HG03558 (cell line): ENCODE measurements around the gene NLGN4Y.

Experiments used
- ATAC-seq: cut with Tn5 transposase; IDR thresholded peaks from one replicate; pipeline ENCODE4 v1.9.1; 2021; ENCODE audit warnings: moderate number of reproducible peaks; ENCODE audit not compliant: unreplicated experiment; ENCODE audit errors: extremely low read depth

Gene NLGN4Y

DNA sequence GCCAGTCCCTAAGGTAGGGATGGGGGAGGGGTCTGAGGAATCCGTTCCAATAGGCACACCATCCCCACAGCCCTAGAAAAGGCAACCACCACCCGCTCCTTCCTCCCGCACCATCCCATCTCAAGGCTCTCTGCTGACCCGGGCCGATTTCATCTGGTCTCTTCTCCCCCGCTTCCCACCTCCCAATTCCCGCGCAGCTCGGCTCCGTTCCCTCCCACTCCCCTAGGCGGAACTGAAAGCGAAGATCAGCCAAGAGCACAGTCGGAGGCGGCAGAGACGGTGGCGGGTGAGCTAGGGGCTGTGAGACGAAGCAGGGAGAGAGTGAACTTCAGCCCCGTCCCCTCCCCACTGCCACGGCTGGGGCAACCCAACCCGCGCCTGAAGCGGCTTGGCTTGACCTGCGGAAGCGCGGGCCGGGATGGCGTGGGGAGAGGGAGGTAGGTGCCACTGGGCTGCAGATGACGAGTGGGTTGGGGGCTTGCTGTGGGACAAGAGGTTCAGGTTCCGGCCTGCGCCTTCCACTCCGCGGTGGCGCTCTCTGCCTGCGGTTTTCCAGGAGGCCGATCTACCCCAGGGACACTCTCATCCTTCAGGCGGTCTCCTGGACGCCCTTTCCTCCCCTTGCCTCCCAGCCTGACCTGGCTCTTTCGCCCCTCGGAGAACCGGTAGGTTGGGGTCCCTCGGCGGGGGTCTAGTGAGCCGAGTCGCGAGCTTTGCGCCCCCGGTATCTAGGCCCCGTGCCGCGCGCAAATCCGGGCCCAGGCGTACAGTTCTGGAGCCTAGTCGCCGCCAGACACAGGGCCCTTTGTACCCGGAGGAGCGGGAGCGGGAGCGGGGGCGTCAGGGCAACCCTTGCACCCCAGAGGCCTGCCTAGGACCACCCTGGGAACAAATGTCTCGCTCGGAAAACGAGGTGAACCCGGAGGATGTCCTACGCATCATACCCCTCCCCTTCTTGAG lies at the start of gene NLGN4Y:
Gene NLGN4Y (plus strand): TSS at position 258 of the 960 bp plus-strand sequence. CDS start 97,591 bp downstream, outside the sequence.
- ATAC-seq = no peak

DNA sequence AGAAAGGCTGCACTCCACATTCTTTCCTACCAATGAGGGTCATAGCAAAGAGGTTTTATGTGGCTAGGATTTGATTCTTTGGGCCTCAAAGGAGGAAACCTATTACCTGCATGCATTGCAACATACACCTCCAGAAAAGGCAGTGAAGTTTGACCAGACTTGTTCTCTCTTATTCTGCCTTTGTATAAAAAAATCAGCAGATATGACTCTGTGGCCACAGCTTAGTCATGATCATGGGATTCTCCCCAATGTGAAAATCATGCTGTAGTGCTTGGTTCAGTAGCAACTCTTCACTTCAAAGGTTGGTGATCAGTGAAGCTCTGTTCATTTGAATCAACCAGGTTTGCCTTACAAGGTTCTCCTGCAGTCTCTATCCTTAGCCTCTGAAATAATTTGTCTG lies 38.4 kb upstream of the NLGN4Y start:
- ATAC-seq = no peak

DNA sequence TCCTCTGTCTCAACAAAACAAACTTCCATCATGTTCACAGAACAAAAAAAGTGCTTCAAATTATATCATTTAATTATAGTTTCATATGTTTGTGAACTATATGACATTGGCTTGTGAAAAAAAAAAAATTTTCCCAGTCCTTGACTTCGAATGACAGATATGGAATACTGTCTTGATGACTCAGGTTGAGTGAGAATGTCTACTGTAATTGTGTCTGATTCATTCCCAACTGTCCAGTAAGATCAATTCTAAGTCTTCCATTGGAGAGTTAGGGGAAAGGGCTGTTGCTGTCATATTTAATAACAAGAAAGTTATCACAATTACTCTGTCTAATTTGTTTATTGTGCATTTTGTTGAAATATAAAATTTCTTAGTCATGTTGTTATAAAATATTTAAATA lies 34.1 kb upstream of the NLGN4Y start:
- no peak for ATAC-seq

DNA sequence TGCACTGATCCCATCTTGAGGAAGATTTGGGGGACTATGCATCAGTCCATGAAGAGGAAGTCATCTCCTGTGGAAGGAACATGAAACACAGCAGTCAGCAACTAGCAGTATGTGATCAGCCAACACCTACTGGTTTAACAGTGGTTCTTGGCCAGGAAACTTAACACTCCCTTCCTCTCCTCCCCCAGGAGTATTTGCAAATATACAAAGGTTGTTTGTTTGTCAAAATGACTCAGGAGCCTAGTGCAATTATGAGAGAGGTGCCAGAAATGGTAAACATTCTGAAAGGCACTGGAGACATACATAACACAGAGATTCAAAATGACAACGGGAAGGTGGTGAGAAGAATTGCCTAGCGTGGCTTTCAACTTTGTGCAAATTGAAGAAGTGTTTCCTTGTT lies 26.3 kb upstream of the NLGN4Y start:
- ATAC-seq = no peak

DNA sequence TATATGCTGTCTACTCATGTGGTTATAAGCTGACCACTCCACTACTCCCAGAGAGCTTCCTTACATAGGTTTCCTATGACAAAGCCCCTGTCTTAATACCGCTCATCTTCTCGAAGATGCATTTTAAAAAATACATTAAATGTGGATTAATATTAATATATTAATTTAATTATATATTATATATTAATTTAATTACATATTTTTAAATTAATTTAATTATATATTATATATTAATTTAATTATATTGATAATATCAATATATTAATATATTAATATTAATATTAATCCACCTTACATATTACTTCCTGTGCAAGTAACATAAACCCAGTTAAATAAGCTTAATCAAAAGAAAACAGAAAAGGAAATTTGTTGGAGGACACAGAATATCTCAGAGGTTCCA lies 19.7 kb upstream of the NLGN4Y start:
- ATAC-seq = no peak

DNA sequence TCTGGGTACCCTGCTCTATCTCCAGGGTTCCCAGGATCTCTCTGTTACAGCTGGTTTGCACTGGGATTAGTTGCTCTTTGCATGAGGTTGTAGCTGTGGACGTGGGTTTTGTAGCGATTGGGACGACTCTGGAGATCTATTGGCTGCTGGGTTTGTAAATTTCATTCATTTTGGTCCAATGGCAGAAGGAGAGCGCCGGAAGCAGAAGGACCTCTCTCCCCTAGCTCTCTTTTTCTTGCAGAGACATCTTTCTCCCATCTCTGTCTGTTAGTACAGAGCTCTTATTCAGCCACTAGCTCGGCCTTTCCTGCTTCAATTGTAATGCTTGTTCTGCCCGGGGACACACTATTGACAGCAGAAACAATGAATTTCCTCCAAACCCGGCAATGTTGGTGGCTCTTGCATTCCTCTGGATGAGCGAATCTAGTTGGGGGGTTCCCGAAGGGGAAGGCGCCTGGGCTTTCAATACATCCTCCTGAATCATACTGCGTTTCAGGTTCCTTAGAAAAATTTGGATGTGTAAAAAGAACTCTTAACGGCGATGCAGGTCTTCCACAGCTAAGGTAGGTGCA lies 1.9 kb upstream of the NLGN4Y start:
- ATAC-seq = no peak

DNA sequence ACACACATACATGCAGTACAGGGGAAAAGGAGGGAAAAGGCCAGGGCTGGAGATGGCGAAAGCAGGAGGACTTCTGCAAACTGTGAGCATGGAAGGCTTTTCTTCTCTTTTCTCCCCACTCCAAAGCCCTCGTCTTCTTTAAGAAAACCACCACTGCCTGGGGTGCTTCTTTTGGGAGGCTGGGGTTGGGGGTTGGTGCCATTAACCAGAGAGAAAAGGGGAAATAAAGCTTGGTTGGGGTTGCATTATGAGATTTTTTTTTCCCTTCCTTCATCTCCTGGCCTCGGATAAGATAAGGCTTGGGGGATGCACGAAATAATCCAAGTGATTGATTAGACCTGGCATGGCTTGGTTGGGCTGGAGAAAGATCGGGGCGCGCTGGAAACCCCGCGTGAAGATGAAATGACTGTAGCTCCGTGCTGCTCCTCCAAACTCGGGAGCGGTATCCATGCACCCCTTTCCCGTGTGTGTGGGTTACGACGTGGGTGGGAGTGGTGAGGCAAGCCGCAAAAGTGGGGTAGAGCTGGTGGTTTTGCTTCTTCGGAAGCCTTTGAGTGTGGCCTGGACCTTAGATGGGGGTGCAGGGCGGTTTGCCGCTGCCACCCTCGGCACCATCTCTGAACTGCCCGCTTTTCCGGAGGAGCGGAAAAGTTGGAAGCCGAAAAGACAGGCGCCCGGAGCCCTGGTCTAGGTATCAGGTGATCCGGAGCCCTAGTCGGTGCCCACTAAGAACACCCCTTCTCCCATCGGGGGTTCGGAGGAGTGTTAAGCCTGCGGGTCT lies 648 bp upstream of the NLGN4Y start:
- no peak for ATAC-seq

DNA sequence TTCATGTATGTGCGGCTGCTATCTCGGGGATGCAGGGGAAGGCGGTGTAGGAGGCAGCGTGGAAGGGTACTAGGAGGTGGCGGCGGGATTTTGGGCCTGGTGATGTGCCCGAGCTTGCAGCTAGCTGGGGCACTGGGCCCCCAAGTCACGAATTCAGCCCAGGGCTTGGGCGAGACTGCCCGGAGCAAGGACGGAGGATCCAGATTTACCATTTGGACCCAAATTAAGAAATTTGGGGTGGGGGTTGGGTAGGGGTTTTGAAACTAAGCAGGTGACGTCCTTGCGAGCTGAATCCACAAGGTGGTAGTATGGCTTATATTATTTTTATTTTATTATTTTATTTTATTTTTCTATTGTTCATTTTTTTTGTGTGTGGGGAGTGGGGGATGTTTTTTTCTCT lies 986 bp downstream of the NLGN4Y start:
- ATAC-seq = no peak

DNA sequence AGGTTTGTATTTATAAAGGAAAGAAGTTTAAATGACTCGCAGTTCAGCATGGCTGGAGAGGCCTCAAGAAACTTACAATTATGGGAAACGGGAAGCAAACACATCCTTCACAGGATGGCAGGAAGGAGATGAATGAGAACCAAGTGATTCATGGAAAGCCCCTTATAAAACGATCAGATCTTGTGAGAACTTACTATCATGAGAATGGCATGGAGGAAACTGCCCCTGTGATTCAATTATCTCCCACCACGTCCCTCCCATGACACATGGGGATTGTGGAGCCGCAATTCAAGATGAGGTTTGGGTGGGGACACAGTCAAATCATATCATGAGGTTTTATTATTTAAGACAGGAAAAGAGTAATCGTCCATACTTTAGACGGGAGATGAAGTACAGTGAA lies 4.0 kb downstream of the NLGN4Y start:
- ATAC-seq = no peak

DNA sequence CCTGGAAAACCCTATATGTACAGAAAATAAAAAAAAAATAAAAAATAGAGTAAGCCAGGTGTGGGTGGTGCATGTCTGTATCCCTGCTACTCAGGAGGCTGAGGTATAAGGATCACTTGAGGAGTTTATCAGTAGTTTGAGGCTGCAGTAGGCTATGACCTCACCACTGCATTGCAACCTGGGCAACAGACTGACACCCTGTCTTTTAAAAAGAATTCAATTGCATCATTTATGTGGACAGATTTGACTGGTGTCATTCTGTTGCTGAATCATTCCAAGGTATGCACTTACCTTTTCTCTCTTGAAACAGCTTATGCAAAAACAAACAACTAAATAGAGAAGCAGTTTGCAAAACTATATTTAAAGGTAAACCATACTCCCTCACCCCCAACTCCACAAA lies 12.4 kb downstream of the NLGN4Y start:
- ATAC-seq = no peak

DNA sequence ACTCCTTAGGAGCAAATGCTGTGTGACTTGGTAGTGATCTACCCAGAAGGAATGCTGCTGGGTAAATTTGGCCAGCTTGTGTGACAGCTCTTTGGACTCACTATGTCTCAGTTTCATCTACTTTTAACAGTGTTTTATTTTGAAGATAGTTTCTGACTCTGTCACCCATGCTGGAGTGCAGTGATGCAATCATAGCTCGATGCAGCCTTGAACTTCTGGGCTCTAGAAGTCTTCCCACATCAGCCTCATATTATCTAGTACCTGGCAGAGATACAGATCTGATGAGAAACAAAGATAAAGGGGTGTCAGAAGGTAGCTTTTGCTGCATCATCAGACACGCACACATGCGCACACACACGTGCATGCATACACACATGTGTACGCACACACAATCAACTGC lies 19.2 kb downstream of the NLGN4Y start:
- no peak for ATAC-seq

DNA sequence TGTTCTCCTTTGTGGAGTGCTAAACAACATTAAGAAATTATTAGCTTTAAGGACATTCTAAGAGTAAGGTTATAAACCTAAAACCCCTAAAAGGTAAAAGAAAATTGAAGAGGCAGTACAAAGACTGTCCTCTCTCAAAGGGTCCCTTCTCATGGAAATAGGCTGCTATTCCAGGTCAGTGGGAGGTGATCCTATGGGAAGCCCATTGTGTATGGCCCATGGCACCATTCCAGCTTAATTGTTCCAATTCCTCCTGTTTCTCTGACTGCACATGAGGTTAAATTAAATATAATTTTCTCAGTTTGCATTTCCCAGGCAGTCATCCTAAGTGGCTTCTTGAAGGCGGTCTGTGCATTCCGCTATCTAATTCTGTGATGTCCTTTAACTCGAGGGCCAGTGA lies 57.0 kb downstream of the NLGN4Y start:
- no peak for ATAC-seq

DNA sequence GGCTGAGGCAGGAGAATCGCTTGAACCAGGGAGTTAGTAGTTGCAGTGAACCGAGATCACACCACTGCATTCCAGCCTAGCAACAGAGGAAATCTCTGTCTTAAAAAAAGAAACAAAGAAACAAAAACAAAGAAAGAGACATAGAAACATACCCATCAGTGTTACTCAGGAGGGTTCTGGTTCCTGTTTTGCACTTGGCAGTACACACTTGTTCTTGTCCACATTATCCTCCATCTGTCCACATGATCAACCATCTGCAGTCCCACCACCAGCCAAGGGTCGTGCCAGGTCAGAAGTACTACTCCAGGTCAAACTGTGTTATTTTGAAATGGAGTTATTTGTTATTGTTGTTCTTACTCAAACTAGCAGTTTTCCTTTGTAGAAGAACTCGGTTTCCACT lies 62.4 kb downstream of the NLGN4Y start:
- ATAC-seq = no peak

DNA sequence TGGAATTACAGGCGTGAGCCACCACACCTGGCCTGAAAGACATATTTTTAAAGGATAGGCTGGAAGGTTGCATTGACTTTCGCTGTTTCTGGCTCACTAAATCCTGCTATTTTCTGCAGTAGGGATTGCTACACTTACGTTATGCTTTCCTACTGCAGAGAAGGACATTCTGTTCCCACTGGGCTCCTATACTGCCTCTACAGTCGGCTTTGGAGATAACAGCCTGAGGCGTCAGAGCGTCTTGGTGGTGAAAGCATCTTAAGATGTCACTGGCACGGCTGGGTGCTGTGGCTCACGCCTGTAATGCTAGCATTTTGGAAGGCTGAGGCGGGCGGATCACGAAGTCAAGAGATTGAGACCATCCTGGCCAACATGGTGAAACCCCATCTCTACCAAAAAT lies 77.0 kb downstream of the NLGN4Y start:
- no peak for ATAC-seq

DNA sequence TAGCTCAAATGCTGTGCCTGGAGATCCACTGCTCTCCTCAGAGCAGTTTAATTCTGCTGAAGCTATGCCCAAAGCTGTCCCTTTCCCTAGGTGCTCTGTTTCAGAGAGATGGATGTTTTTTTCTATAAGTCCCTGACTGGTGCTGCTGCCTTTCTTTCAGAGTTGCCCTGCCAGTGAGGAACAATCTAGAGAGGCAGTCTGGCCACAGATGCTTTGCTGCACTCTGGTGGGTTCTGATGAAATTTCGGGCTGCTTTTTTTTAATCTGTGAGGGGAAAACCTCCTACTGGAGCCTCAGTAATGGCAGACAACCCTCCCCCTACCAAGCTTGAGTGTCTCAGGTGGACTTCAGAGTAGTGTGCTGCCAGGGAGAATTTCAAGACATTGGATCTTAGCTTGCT lies 93.3 kb downstream of the NLGN4Y start:
- ATAC-seq = no peak

DNA sequence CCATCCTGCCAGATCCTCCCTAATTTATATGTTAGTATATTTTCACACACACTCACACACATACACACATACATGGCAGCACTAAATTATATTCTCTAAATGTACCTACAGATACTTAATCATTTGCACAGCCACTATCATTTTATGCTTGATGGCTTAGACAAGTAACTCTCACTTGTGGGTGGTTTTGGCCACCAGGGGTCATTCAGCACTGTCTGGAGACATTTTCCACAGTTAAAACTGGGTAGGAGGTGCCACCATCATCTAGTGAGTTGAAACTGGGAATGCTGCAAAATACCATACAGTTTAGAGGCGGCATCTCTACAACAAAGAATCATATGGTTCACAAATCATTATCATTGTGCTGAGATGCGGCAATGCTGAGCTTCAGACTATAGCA lies 94.2 kb downstream of the NLGN4Y start:
- ATAC-seq = no peak

DNA sequence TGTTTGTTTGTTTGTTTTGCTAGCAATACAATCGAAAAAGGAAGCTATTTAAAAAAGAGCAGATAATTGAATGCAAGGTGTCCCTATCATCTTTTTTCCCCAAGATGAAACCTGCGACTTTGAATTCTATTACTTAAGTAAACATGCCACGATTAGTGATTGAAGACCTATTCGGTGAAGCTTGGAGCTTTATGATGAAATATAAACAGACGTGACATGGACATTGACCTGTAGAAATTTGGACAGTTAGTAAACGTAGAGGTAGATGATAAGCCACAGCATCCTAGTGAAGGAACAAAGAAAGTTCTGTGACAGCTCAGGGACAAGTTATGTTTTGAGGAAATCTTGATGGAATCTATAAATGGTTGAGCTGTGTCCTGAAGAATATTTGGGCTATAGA lies 103.9 kb downstream of the NLGN4Y start:
- ATAC-seq = no peak

DNA sequence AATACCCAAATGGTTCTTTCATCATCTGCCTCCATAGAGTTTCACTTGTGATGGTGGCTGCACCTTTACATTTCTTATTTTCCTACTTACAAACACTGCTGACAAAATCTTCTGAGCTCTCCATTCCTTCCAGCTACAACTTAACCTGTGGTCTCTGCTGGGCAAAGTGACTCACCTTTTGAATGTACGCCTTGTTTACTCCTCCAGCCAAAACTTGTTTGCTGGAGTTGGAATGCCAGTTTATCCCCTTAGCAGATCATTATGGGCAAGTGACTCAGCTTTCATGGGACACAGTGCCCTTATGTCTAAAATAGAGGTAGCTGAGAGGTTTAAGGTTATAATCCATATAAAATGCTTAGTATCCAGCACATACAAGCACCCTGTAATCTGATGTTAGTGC lies 107.3 kb downstream of the NLGN4Y start:
- no peak for ATAC-seq

DNA sequence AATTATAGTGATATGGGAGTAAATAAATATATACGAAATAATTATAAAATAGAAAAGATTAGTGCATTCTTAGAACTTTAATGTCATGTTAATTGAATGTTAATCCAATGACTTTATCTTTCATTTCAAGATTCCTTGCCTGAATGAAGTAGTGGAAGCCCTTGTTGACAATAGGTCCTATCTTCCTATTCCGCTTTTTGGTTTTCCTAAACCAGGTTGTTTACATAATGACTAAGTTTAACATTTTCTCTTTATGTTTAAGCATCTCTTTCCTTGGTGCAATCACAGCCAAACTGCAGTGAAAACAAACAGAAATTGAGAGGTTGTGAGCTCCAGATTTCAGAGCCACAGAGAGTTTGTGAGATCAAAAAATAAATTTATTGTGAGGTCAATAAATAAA lies 109.4 kb downstream of the NLGN4Y start:
- no peak for ATAC-seq

DNA sequence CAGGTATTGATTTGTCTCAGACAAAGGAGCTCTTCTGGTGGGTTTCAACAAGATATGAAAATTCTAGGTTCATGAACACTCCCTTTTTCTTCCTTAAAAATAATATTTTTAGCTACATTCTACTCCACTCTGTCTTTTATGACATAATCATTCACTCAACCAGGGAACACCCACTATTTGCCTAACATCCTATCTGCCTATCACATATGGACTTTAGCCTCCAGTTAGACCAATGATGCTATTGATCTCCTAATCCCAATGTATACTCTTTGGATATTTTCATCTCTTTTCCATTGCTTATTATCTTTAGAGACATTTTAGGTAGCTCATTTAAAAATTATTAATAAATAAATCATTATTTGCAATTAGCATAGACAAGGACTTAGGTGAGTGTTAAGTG lies 110.6 kb downstream of the NLGN4Y start:
- ATAC-seq = no peak

DNA sequence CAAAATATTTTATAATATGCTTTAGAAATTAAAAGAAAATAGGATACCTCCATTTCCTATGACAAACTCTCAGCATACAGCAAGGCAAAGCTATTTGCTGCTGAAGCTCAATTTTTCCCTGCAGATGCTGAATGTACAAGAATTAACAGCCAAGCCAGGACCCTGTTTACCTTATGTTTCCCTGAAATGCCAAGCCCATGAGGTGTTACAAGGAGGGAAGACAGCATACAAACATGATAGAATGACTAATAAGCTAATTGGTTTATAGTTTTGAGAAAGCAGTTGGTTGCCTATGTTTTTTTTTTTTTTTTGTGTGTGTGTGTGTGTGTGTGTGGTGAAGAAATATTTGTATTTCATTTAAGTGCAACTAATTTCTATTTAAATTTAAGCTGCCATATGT lies 113.2 kb downstream of the NLGN4Y start:
- ATAC-seq = no peak
